GM18508 (cell line): ENCODE data around the gene SUSD4.

Experiments
- ATAC-seq: cut with Tn5 transposase; IDR thresholded peaks from one replicate; pipeline ENCODE4 v1.9.1; 2021; ENCODE audit warnings: moderate number of reproducible peaks; ENCODE audit not compliant: insufficient read depth, unreplicated experiment

SUSD4 gene

GRCh38 chr1:223234534-223234933 lies 129.4 kb downstream of the SUSD4 start:
- no peak for ATAC-seq

DNA sequence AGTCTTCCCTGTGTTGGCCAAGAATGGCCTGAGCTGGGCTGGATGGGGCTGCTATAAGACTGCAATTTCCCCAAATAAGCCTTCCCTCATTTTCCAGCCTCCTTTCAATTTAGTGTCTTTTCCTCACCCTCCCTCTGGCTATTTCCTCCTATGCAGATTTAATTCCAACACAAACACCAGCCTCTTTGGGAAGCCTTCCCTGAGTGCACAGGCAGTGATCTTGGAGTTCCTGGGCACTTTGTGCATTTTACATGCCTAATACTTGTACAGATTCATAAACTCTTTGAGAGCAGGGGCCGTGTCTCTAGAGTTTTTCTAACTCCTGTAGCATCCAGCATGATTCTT lies 129.8 kb downstream of the SUSD4 start:
- no peak for ATAC-seq

DNA sequence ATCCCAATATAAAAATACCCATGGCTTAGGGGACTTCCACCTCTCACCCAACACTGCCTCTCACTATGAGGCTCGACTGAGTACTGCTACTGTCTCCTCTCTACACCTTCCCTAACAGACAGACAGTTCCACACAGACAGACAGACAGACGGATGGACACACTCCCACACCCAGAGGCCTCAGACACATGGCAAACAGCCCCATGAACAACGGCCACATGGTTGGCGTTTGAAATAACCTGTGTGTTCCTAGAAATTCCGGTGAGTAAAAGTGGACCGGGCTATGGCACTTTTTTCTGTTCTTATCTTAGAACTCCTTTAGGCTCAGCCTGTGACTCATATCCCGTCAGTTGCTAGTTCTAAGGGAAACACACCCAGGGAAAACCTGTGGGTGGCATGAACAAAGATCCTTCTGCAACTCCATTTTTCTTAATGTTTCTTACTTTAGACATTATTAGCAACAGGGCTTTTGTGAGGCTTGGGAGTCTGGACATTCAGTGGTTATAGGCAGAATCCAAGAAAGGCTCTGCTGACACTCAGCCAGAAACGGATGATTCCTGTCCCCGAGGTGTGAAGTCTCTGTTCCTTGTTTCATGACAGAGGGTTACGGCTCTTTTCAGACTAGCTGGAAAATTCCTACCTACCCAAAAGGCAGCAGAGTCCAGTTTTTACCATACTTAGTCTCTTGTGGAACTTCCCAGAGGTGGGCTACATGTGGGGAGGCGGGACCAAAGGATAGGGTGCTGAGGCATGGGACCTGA lies 130.4 kb downstream of the SUSD4 start:
- ATAC-seq, result no peak

DNA sequence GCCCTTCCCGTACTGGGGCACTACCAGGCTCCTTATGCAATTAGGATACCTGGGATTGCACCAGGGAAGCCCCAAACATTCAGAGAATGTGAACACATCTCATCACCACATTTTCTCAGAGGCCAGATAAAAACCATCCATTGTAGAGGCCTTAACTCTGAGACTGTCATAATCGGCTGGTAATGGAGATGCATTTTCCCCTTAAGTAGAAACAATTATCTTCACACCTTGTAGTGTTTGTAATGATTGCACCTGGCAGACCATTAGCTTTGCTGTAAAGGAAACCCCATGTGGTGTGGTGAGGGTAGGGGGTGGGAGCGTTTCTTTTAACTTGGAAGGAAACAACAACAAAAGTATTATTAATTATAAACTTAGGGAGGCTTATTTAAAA lies 131.0 kb downstream of the SUSD4 start:
- no peak for ATAC-seq

- ATAC-seq, result no peak
Measured at GRCh38 chr1:223231581-223231980, 132.4 kb downstream of the SUSD4 start.

DNA sequence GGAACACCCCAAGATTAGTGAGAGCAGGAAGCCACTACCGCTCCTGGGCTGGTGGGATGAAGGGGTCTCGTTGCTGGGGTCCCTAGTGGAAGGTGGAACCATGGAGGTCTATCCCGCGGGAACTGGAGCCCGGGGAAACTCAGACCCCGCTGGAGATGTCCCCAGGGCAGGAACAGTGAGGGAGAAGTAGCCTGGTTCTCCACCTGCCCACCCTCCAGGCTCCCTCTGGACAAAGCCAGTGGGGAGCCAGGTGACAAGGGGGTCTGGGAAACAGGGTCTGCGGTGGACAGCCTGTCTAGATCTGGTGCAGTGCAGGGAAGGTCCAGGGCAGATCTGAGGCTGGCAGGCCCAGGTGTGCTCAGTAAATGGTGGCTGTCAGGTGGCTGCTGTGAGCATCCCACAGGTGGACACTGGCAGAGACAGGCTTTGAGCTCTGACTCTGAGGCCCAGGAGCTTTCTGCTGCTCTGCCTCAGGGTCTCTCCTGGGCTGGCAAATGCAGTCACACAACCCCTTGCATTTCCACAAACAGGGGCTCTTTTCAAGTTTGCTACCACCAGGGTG lies 132.9 kb downstream of the SUSD4 start:
- ATAC-seq, result no peak

DNA sequence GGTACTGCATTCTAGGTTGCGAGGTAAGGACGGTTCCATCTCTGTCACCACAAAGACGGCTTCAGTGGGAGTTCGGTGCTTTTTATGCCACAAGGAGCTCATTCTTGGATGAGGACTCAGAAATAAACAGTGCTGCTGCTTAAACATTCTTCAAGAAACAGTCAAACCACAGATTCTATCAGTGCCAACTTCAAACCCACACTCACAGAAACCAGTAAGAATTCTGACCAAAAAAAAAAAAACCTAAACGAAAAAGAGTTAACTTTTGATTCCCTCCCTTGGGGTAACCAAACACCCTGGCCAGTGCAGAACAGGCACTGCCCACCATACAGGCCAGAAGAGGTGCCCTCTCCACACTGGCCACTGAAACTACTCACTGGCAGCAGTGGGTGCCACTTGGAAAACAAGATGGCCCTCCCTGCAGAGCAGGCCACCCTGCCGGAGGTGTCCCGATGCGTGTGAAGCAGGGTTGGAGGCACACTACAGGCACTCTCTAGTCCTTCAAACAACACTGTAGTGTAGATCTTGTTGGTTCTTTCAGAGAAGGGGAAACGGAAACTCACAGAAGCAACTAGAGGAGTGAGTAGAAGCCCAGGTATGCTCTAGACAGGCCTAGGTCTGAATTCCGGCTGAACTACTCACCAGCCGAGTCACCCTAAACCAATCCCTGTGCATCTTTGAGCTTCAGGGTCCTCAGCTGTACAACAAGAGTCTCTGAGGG lies 133.7 kb downstream of the SUSD4 start:
- no peak for ATAC-seq

DNA sequence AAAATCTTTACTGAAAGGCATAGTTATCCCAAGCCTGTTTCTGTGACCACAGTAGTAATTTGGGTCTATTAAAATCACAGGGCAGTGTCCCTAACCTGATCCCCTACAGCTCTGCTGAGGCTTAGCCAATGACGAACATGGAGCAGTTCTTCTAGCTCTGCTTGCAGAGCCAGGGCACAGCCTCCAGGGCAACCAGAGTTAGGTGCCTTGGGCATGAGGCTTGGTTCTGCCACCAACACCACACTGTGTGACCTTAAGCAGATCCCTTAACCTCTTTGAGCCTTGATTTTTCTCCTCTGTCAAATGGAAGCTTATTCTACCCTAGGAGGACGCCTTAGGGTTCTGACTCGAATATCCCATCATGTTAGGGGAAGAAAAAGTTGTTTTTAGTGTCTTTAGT lies 134.2 kb downstream of the SUSD4 start:
- no peak for ATAC-seq

DNA sequence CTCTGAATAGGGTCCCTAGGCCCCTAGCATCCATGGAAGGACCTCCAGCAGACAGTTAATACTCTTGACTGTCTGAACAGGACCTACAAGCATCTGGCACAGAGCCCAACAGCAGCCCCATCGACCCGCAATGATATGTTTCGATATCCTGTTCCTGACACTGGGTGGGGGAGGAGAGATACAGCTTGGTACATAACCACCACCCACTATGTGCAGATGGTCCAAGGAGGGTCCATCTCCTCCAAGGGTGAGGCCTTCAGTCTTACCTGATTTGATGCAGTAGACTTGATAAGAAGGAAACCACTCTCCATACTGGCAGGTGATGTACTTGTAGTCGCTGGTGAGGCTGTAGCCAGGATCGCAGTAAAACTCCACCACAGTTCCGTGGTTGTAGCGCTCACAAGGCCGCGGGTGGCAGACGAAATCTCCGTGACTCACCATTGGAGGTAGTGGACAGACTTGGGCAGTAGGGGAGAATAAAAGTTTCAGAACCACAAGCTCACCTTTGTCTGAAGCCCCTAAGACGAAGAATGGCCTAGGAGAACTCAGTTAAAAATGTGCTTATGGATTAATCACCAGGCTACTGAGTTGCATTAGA lies 134.9 kb downstream of the SUSD4 start:
- ATAC-seq, result no peak

GRCh38 chr1:223228201-223228600 lies 135.8 kb downstream of the SUSD4 start:
- no peak for ATAC-seq

- ATAC-seq, result no peak
Measured at GRCh38 chr1:223227486-223228196, 136.3 kb downstream of the SUSD4 start.

DNA sequence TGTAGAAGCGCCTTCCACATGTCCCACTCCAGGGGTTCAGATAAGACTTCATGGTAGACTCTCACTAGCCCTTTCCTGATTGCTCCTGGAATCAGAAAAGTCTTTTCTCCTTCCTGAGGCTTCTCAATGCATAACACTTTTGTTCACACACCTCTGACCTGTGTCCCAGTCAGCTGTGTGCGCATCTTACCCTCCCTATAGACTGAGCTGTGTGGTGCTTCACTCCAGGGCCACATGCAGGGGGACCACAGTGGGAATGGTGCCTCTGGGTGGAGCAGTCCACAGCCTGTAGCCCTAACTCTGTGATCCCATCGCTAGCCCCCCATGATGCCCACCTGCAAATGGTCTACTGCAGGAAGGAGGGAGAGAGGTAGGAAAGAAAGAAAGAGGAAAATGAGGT lies 136.9 kb downstream of the SUSD4 start:
- no peak for ATAC-seq

DNA sequence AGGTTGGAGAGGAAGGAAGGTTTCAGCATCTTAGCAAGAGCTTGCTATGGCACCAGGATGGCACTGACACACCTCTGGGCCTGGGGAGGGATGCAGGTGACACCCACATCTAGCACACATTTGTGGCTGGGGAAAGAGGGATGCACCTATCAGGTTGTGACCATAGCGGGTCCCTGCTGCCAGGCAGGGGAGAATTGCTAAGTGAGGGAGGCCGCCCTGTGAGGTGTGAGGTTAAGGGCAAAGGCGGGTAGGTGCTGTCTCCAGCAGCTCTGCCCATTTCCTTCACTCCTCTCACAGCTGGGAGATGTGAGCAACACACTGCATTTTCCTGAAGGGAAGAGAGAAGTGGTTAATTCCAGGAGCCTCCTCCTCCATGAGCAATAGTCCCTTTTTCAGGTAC lies 137.7 kb downstream of the SUSD4 start:
- ATAC-seq, result no peak

- no peak for ATAC-seq
Measured at GRCh38 chr1:223225481-223225880, 138.5 kb downstream of the SUSD4 start.

DNA sequence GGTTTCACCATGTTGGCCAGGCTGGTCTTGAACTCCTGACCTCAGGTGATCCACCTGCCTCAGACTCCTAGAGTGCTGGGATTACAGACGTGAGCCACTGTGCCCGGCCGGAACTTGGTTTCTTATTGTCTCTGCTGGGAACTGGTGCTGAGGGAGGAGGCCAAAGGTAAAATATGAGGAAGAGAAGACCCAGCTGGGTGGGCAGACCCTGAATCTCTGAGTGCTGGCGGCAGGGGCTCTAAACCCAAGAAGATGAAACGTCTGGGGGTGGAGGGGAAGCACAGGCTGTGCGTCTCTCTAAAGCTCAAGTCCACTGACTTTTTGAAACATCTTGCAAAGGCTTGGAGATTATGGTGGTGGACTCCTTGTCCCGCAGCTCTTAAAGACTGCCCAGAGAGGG lies 138.9 kb downstream of the SUSD4 start:
- no peak for ATAC-seq

GRCh38 chr1:223224465-223224864 lies 139.5 kb downstream of the SUSD4 start:
- ATAC-seq, result no peak

- ATAC-seq, result no peak
Measured at GRCh38 chr1:223223091-223223995, 140.6 kb downstream of the SUSD4 start.

DNA sequence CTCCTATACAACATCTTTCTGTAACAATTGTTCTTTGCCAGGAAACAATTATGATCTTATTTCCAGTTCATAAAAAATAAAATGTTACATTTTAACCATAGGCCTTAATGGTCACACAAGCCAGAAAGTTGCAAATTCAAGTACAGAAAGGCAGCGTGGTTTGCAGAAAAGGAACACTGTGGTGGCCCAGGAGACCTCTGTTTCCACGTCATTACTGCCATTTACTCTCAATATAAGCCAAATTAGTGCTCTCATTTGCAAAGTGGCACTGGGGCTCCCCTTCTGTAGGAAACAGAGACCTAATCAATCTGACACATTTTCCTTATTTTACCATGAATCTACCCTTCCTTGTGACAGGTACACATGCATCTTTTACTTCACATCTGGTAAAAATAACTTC lies 141.6 kb downstream of the SUSD4 start:
- no peak for ATAC-seq

DNA sequence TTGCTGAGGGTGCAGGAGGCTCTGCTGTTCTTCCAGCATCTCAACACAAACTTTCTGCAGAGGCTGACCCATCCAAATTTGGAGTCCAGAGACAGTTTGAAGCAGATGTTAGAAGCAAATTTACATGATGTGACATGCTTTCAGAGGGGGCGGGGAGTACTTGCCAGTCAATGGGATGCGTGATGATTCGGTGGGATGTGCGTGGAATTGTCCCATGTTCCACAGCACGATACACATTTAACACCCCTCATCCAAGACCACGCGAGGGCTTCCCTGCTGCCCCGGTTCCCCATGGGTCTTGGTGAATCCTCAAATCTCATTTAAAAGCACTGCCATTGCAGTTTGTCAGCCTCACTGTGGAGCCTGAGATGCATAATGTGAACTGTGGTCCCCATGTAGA lies 142.3 kb downstream of the SUSD4 start:
- ATAC-seq, result no peak
